ENCODE data around the gene HDAC4.

HDAC4 gene

DNA sequence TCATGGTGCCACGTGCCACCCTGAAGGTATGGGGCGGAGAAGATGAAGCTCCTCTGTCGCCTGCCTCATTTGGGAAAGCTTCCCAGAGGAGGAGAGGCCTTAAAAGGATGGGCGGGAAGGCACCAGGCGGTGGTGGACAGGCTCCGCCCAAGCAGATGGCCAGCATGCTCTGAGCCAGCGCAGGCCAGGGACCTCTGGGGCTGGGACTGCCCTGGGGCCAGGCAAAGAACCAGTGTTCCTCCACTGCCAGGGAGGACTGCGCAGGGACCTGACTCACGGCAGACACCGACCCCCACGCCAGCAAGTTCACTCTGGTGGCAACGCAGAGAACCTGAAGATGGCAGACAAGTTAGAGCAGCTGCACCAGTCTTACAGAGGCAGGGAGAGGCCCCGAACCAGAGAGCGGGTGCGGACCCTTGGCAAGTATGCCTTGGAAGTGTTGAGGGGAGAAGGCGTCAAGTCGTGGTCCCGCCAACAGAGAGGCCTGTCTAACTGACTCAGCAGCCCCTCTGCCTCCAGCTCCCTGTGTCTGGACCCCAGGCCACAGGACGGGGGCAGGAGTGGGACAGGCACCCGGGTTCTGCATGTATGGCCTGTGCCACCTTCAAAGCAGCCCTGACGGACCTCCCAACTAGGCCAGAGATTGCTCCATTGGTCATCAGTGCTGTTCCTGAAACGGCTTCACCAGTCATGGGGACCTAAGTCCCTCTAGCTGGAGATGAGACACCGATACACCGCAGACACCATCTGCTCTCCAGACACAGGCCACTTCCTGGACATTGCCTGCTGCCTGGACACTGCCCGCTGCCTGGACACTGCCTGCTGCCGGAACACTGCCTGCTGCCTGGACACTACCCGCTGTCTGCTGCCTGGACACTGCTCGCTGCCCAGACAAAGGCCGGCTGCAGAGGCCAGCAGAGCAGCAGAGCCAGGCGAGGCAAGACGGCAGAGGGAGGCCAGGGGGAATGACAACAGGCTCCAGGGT lies 124.7 kb downstream of the HDAC4 start:
- DNase-seq: no peak

DNA sequence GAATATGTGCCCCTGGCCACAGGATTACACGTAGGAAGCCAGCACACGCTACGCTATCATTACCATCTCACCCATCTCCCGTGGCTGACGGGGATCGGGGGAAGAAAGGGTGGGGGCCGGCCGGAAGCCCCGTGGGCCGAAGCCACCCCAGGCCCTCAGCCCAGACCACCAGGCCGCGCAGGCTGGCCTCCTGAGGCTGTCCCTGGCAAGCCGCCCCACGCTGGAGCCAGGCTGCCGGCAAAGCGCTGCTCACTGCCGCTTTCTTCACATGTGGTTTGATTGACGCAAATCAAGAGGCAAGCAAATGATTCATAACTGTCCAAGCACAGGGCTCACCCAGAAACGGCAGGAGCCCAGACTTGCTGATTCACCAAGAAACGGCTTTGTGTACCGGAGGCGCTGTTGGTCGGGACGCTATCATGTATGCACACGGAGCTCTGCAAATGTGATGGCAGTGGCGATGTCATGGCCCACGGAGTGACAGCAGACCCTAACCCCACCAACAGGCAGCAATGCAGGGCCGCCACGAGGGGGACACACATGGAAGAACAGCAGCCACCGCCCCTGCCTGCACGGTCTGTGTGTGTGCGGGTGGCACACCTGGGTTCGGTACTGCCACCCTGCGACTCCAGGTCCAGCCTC lies 125.7 kb downstream of the HDAC4 start:
- DNase-seq: peak; percentile 78

DNA sequence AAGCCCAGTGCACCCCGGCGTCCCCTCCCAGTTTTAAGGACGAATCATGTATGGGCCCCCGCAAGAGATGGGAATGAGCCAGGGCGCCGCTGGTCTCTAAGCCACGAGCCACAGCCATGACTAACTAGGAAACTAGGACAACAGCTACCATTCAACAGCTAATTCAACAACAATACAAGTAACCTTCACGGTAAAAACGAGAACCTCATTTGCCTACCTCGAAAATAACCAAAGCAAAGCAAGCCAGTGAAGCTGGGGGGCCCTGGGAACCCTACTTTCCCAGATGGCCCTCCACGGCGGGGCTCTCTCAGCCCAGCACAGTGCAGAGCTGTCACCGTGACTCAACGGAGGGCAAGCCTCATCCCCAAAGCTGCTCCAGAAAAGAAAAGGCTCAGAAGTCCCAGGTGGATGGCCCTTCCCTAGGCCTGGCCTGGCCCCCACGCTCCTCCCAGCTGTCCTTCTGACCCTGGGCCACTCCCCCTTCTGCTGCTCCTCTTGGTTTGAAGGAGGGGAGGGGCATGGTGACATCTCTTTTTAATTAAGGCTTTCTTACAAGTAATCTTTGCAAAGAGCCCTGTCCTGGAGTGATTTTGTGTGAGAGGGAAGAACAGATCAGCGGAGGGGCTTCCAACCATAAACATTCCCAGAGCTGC lies 126.3 kb downstream of the HDAC4 start:
- no peak for DNase-seq

DNA sequence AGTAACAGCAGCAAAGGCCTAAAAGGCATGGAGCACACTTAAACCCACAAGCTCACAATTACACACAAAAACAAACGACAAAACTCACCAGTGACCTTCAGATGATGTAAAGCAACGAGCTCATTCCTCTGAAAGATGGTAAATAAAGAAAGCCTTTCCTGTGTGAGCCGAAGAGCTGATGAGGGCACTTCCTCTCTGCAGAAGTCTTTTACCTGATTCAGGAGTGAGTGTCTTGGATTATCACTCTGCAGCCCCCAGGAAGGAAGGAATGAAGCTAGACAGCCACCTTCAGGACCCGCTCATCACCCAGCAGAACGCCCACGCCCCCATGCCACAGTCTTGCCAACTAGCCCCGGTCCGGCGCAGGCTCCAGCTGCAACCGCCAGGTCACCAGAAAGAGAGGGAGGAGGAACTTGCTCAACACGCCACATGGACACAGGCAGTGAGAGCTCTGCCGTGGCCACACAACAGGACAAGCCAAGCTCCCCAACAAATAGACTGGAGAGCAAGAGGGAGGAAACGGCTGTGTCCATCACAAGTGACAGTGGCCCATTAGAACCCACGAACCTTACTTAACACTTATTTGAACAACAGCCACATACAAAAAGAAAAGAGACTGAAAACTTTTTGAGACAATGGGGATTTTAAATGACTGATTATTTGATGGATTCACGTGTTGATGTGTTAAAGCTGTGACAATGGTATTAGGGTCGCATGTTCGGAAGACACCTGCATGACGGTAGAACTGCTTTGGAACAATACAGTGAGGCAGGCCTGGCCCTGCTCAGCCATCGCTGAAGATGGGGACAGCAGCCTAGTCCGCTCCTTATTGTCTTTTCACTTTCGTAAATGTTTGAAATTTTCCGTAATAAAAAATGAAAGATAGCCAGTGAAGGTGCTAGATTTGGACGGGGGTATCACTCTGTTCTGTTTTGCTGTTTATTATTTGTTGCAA lies 127.3 kb downstream of the HDAC4 start:
- DNase-seq: no peak

DNA sequence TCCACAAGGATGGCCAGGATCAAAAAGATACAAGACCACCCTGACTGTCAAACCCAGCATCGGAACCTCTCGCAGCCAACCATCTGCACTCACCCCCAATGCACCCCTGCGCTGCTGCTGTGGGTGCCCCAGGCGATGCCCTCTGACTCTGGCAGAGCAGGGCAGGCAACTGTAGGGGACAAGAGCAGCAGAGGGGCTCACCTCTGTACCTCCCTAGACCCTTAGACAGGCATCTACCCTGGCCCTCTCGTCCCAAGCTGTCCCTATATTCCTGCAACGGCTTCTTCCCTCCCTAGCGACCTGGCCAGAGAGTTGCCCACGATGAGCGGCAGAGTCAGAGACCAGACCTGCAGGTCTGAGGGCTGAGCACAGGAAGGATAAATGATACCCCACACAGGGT lies 128.2 kb downstream of the HDAC4 start:
- DNase-seq: no peak

DNA sequence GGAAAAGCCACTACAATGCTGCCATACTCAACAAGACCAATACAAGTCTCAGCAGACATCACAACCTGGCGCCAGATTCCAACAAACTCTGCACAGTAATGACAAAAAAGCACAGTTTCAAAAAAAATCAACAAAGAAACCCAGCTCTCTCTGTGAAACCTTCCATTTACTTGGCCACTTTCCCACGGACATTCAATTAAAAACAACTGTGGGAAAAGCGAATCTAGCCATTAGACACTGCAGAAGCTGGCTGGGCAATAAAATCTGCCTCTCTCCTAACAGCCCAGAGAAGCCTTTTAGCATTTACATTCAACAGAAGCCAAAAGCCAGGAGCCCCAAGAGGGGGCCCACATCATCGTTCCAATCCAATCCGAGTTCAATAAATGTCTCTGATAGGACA lies 128.9 kb downstream of the HDAC4 start:
- no peak for DNase-seq

DNA sequence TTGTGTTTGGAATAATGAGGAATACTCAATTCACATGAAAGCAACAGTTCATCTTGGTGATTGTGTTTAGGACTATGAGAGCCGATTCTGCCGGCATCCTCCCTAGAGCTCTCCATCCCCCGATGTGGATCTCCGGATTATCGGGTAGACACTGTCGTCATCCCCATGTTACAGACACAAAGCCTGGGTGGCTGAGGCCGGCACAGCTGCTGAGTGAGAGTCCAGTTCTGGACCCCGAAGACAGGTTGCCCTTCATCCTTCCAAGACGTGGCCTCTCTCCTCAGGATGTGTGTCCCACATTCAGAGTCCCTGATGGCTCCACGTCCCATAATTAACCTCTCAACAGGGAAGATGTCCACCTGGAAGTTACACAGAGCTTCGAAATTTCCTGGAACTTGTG lies 129.3 kb downstream of the HDAC4 start:
- DNase-seq: no peak

DNA sequence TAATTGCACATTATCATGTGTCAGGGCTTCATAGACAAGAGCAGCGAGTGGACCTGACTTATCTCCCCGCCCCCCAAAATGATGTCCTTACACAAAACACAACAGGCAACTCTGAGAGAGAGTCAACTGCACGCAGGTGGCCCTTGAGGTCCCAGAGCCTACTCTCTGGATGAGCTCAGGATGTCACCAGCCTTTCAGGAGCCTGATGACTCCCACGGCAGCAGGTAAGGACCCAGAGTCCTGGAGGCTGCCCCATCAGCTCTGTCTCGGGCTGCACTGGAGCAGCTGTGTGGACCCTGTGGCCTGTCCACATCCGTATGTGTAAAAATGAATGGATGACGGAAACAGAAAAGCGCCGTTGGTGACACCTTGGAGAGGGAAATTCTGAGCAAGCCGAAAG lies 130.9 kb downstream of the HDAC4 start:
- no peak for DNase-seq

DNA sequence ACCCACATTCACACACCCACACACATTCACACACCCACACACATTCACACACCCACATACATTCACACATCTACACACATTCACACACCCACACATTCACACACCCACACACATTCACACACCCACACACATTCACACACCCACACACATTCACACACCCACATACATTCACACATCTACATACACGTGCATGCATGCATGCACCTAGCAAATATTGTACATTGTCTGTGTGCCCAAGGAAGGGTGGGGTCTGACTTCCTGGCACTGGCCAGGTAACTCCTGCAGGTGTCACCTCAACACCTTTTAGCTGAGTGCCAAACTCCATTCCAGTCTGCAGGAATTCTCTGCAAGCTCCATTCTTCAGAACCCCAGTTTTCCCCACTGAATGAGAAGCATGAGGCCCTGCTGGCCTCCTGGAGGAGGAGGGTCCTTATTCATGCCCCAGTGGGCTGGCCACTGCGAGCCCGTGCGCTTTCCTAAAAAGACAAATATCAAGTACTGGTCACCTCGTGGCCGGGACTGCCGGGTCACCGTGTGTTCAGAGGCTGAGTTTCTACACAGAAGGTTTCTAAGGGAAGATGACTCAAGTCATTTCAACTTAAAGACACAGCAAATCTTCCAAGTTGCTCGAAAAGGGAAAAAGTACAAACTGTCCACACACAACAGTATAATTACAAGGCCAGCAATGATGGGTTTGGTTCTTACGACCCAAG lies 131.5 kb downstream of the HDAC4 start:
- DNase-seq: no peak

DNA sequence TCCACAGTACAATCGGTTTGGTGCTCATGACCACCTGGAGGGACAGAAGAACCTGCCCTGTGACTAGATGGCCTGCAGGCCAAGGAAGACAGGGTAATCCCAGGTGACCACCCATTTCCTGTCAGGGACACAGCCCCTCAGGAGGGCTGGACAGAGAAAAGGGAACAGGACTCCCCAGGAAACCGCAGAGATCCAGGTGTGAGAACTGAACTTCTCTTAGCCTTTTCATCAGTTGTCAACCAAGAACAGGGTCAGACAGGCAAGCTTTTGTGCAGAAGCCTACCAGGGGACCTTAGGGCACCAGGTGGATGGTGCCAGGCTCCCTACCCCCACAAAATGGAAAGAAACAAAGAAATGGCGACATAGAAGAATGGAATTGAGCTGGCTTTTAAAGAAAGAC lies 132.3 kb downstream of the HDAC4 start:
- no peak for DNase-seq

DNA sequence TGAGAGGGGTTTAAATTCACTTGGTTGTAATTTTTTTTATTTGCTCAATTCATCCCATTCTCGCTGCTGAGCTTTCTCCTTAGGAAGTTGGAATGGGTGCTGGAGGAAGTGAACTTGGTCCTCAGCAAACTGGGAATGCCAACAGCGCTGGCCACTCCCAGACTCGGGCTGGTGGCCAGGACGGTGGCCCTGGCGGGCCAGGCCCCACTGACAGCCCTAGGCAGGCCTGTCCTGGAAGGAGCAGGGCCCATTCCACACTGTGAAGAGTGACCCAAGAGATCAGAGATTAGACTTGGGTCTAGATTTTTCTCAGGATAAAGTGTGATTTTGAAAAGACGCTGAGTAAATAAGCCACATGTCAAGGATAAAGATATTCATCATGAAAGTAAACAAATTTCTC lies 132.7 kb downstream of the HDAC4 start:
- no peak for DNase-seq

DNA sequence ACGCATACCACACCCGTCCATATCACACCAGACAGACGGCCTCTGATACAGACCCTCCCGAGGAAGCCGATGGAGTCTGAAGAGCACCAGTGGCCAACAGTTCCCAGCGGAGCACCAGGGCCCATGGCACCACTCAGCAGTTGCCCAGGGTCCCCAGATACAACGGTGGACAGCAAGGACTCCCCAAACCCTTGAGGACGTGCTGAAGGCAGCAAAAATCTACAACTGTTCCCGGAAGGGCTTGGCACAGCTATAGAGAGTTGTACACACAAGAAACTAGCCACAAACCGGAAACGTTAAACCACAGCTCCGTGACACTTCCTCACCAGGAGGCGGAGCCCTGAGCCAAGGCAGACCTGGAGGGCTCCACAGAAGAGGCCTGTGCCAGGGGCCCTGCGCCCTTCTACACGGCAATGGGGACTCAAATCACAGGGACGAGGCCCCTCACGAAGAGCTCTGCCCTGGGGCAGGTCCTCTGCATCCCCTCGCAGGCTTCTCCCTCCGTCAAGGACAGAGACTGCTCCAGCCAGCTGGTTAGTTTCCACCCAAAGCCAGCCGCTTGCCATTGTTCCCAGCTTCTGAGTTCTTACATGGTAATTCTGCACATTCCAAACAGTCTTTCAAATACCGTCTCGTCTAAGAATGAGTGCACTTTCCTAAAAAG lies 133.4 kb downstream of the HDAC4 start:
- DNase-seq: peak; percentile 90

DNA sequence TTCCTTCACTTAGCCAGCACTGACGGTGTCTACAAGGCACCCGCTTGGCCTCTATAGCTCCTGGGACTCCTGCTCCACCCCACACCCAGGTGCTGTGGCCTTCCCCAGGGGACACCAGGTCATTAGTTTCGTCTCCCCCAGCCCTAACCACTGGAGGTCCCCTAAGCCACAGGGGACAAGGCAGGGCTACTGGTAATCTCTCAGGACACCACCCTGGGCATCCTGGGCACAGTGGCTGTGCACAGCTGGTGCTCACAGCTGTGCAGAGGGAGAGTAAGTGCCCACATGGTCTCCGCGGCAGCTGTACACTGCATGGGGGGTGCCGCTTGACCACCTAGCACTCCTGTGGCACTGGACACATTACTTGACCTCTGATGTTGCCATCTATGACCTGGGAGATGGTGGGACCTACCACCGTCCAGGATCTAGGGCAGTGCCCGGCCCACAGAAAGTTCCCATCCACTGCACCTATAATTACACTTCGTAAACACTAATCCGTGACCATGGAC lies 134.0 kb downstream of the HDAC4 start:
- DNase-seq: no peak

DNA sequence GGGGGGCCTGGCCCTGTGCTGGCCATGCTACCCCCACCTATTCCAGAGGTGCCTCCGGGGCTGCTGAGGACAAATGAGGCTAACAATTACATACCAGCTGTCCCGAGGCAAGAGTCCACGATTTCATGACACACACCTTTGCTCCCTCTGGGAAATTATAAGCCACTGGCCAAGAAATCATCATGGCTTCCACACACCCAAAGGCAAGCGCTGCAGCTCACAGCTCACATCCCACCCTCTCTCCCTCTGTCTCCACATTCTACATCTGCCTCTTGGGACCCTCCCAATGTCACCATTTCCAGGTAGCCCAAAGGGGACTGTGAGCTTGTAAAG lies 134.4 kb downstream of the HDAC4 start:
- no peak for DNase-seq

DNA sequence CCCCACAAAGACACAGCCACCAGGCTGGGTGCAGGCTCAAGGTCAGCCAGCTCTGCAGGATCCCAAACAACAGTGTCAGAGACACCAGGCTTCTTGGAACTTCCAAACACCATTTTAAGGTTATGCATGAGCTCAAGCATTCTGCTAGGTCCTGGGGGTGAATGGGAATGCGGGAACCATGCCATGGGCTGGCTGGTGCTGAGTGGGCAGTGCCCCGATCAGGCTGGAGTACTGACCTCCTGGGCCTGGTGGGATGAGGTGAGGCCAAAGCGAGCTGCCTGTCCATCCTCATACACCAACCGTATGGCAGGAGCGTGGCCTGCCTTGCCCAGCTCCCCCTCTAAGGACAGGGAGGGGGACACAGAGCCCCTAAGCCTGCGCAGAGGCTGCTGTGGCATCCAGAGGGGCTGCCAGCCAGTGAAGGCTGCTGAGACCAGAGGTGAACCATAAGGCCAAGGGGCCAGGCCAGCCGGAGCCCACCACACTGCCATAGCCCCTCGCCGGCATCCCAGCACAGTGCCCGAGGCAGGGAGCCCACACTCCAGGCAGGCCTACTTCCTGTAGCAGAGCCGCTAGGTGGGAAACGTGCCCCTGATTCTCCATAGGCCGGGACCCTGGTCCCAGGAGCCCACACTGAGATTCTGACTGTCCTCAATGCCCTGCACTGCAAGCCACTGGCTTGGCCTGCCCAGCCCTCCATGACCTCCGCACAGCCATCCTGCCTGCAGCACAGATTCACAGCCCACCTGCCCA lies 135.0 kb downstream of the HDAC4 start:
- DNase-seq: no peak

DNA sequence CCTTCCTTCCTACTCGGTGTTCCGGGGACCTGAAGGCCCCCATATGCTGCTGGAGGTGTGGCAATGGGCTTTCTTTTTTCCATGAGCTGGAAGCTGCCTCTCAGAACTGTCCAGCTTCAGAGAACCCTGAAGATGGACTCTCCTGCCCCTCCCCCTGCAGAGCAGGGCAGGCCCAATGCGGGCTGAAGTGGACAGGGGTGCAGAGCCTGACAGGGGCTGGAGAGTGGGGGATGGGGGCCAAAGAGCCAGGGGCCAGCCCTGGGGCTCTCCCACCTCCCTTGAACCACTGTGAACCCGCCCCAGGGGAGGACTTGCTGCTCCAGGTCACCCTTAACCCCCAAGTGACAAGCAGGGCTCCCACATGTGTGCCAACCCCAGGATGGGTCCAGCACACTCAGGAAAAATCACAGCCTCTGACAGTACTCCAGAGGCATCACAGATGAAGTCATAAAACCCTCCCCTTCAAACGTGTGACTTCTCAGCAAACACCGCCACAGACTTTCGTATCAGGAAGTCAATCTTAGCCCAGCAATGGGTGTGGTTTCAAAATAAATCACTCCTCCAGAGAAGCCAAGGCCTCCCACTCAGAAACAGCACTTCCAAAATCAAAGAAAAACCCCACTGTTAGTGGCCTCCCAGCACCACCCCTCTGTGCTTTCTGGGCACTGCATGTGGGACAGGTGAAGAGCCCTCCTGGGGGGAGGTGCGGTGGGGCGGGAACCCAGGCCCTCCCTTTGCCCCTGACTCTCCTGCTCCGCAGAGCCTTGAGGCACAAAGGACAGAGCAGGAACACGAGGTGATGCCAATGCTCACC lies 135.8 kb downstream of the HDAC4 start:
- peak; percentile 60 for DNase-seq

DNA sequence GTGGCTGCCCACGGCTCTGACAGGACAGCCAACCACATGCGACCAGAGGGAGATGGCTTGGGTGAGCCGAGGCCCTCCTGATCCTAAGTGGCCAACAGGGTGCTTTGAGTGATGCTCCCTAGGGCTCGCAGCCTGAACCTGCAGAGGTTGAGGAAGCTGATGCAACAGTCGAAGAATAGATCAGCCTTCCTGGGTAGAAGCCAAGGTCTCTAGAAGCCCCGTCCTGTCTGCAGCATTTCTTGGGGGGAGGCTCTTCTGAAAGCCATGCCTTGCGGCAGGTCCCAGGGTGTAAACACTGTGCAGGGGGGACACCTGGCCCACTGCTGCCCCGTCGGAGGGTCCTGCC lies 136.4 kb downstream of the HDAC4 start:
- no peak for DNase-seq

DNA sequence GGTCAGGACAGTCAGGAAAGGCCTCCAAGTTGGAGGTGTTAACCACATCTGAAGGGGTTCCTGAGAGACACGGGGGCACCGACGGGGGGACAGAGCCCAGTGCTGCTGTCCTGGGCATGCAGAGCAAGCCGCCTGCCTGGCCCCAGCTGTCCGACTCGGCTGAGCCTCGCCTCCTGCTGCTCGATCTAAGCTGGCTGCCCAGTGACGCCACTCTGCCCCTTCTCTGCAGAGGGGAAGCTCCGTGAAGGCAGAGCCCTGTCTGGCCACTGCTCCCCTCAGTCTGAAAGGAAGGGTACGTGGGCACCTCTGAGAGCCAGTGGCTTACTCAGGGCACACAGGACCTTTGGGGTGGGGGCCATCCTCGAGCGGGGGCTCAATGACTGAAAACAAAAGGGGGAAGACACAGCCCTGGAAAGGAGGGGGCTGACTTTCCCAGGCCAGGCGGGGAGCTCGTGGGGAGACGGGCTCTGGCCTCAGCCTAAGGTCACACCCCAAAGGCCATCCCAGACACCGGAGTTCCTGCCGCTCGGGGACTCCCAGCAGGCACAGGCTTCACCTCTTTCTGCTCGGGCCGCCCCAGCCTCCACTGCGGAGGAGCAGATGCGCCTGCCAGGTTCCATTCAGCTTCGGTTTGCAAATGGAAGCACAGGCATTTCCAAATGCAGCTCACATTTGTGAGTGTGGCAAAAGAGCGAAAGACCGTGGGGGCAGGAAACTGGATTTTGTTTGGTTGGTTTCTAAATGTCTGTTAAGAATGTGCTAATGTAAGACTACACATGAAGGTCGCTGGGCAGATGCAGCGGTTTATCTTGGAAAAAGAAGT lies 136.9 kb downstream of the HDAC4 start:
- no peak for DNase-seq

DNA sequence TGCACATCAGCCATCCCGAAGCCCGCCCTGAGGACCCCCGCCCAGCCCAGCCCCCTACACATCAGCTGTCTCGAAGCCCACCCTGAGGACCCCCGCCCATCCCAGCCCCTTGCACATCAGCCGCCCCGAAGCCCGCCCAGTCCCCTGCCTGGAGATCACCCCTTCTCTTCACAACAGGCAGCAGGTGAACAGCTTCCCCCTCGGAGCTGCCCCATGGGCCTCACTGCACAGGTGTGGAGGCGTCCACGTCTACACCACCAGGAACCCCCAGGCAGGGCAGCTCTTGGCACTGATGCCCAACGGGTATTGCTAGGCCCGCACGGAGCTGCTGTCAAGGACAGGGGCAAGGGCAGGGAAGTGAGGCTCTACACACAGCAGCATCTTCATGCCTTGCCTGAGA lies 137.6 kb downstream of the HDAC4 start:
- no peak for DNase-seq

Data from activated gamma-delta T cell treated with Interleukin-2 at 50 U/mL for 16 hours (primary cell).